ENCODE results near the gene IFNLR1.

IFNLR1 gene

GRCh38 chr1:24205345-24206082, 18.4 kb upstream of the IFNLR1 start:
- no peak for DNase-seq

GRCh38 chr1:24204116-24204515, 17.0 kb upstream of the IFNLR1 start:
- no peak for DNase-seq

- DNase-seq = no peak
These were observed 16.3 kb upstream of the IFNLR1 start for GRCh38 chr1:24203404-24203803.

- DNase-seq = no peak
These were observed 15.9 kb upstream of the IFNLR1 start for GRCh38 chr1:24202987-24203386.

GRCh38 chr1:24202556-24202955, 15.5 kb upstream of the IFNLR1 start:
- DNase-seq = no peak

GRCh38 chr1:24201941-24202440, 14.9 kb upstream of the IFNLR1 start:
- DNase-seq = peak; percentile 19

- DNase-seq = peak; percentile 59
These were observed 12.3 kb upstream of the IFNLR1 start for GRCh38 chr1:24199291-24199900.

GRCh38 chr1:24198766-24199165, 11.7 kb upstream of the IFNLR1 start:
- DNase-seq = no peak

GRCh38 chr1:24195874-24196273, 8.8 kb upstream of the IFNLR1 start:
- no peak for DNase-seq

GRCh38 chr1:24195136-24195535, 8.0 kb upstream of the IFNLR1 start:
- no peak for DNase-seq

- DNase-seq = no peak
These were observed 6.0 kb upstream of the IFNLR1 start for GRCh38 chr1:24193046-24193445.

- no peak for DNase-seq
These were observed 4.8 kb upstream of the IFNLR1 start for GRCh38 chr1:24191860-24192259.

- DNase-seq = no peak
These were observed 3.9 kb upstream of the IFNLR1 start for GRCh38 chr1:24190983-24191461.

GRCh38 chr1:24189528-24189927, 2.4 kb upstream of the IFNLR1 start:
- DNase-seq = no peak

- DNase-seq = no peak
These were observed 437 bp downstream of the IFNLR1 start for GRCh38 chr1:24186711-24186992.

- no peak for DNase-seq
These were observed 918 bp downstream of the IFNLR1 start for GRCh38 chr1:24186031-24186710.

- DNase-seq = no peak
These were observed 2.0 kb downstream of the IFNLR1 start for GRCh38 chr1:24185076-24185475.

GRCh38 chr1:24182061-24182460, 5.0 kb downstream of the IFNLR1 start:
- DNase-seq = no peak

GRCh38 chr1:24181619-24182018, 5.5 kb downstream of the IFNLR1 start:
- no peak for DNase-seq

GRCh38 chr1:24180676-24181075, 6.4 kb downstream of the IFNLR1 start:
- no peak for DNase-seq

GRCh38 chr1:24179251-24179840, 7.7 kb downstream of the IFNLR1 start:
- DNase-seq = no peak

GRCh38 chr1:24178407-24178806, 8.7 kb downstream of the IFNLR1 start:
- no peak for DNase-seq

GRCh38 chr1:24177161-24177560, 9.9 kb downstream of the IFNLR1 start:
- DNase-seq = no peak
